H1 (cell line): ENCODE results near the gene HTATSF1. TPM values are rescaled to one million over a fixed set of nuclear protein-coding genes. Genes with fewer than 3 reads are reported as not detected.

Experiments used
- CTCF ChIA-PET: fragments of 300-600 bp; sonication (Branson Sonifier 250); formaldehyde crosslinking; loops from one replicate; lab custom pipeline; 2021; ENCODE audit not compliant: partially characterized antibody; lab: Charles Lee
- POLR2A ChIA-PET: fragments of 300-600 bp; sonication (Branson Sonifier 250); formaldehyde crosslinking; loops from one replicate; lab custom pipeline; 2021; ENCODE audit warnings: inconsistent platforms; ENCODE audit not compliant: partially characterized antibody; lab: Charles Lee
- DNase-seq, 2 experiments: peaks; one replicate each; pipeline versions ENCODE4 v3.0.0 to v3.0.0-alpha.2; 2010 to 2022; ENCODE audit warnings: low spot score in 2 of 2, low read depth in 1 of 2, mixed read lengths in 1 of 2
- FAIRE-seq: peaks from 2 replicates; lab custom pipeline; 2011; peaks lifted over from hg19 to GRCh38; lab: Jason Lieb, UNC
- H2AFZ ChIP-seq: 2 replicates; pipeline ENCODE4 v1.8.1; 2012; ENCODE audit warnings: low read length, inconsistent platforms
- H2AK5ac ChIP-seq: 2 replicates; pipeline ENCODE4 v1.6.1; 2013; ENCODE audit warnings: low read depth, low read length
- H2BK120ac ChIP-seq: replicated peaks from 2 replicates; pipeline ENCODE3; 2013; ENCODE audit warnings: low read depth, low read length, inconsistent platforms
- H2BK12ac ChIP-seq: 2 replicates; pipeline ENCODE4 v1.6.1; 2013; ENCODE audit warnings: low read depth, low read length
- H2BK15ac ChIP-seq: 2 replicates; pipeline ENCODE4 v1.6.1; 2013; ENCODE audit warnings: low read length
- H2BK20ac ChIP-seq: 2 replicates; pipeline ENCODE4 v1.6.1; 2013; ENCODE audit warnings: low read length
- H2BK5ac ChIP-seq: 2 replicates; pipeline ENCODE4 v1.6.1; 2013; ENCODE audit warnings: low read depth, low read length
- H3K14ac ChIP-seq: 2 replicates; pipeline ENCODE4 v1.6.1; 2013; ENCODE audit warnings: inconsistent platforms; ENCODE audit not compliant: insufficient read length
- H3K18ac ChIP-seq: 2 replicates; pipeline ENCODE4 v1.6.1; 2013; ENCODE audit warnings: low read length; ENCODE audit errors: extremely low read depth
- H3K23ac ChIP-seq: 2 replicates; pipeline ENCODE4 v1.6.1; 2013; ENCODE audit warnings: inconsistent platforms; ENCODE audit not compliant: insufficient read length
- H3K23me2 ChIP-seq: 2 replicates; pipeline ENCODE4 v1.6.1; 2013; ENCODE audit warnings: low read depth, low read length
- H3K27ac ChIP-seq: 2 replicates; pipeline ENCODE4 v1.6.1; 2011; ENCODE audit warnings: low read depth, low read length, inconsistent platforms
- H3K27me3 ChIP-seq, 4 experiments: replicated peaks in 1 of 4; 1 replicate in 1 of 4; 2 replicates in 3 of 4; pipeline versions ENCODE4 v1.6.1 to v1.8.1; 2011 to 2013; ENCODE audit warnings: low read length in 3 of 4, mild to moderate bottlenecking in 3 of 4, inconsistent platforms in 2 of 4, mixed read lengths in 2 of 4, moderate library complexity in 1 of 4; ENCODE audit not compliant: control insufficient read depth in 3 of 4, insufficient read depth in 3 of 4; ENCODE audit errors: extremely low read depth in 1 of 4
- H3K36me3 ChIP-seq, 4 experiments: 2 replicates each; pipeline versions ENCODE4 v1.6.1 to v1.8.1; 2011 to 2013; ENCODE audit warnings: mild to moderate bottlenecking in 4 of 4, low read length in 3 of 4, moderate library complexity in 2 of 4, control low read depth in 1 of 4, inconsistent platforms in 1 of 4; ENCODE audit not compliant: insufficient read depth in 4 of 4, control insufficient read depth in 2 of 4
- H3K4ac ChIP-seq: replicated peaks from 2 replicates; pipeline ENCODE3; 2013; ENCODE audit warnings: low read length, low read depth, mixed read lengths, inconsistent platforms; ENCODE audit not compliant: insufficient read length
- H3K4me1 ChIP-seq, 4 experiments: replicated peaks in 1 of 4; 1 replicate in 1 of 4; 2 replicates in 3 of 4; pipeline versions ENCODE4 v1.6.1 to v1.8.1; 2011 to 2013; ENCODE audit warnings: low read length in 3 of 4, inconsistent platforms in 2 of 4, mixed read lengths in 1 of 4; ENCODE audit not compliant: insufficient read depth in 4 of 4, control insufficient read depth in 3 of 4
- H3K4me2 ChIP-seq, 2 experiments: 2 replicates each; pipeline versions ENCODE4 v1.6.1 to v1.8.1; 2011 to 2013; ENCODE audit warnings: low read depth in 2 of 2, low read length in 2 of 2, control low read depth in 1 of 2, inconsistent platforms in 1 of 2, mild to moderate bottlenecking in 1 of 2; ENCODE audit not compliant: insufficient read depth in 1 of 2
- H3K4me3 ChIP-seq, 4 experiments: fragments of 200-600, 300-600 bp in 1 of 4; sonication (generic), shearing (Covaris generic), sonication (Bioruptor Twin) in 1 of 4; 2 replicates each; pipeline versions ENCODE4 v1.5.1 to v1.8.1; 2011 to 2016; ENCODE audit warnings: low read length in 4 of 4, low read depth in 3 of 4, control low read depth in 2 of 4, inconsistent platforms in 2 of 4, mild to moderate bottlenecking in 2 of 4, mixed read lengths in 1 of 4, moderate library complexity in 1 of 4; ENCODE audit not compliant: insufficient read depth in 2 of 4; ENCODE audit errors: extremely low read depth in 1 of 4
- H3K56ac ChIP-seq: replicated peaks from 2 replicates; pipeline ENCODE3; 2013; ENCODE audit warnings: low read depth, mild to moderate bottlenecking, mixed read lengths, low read length, inconsistent platforms; ENCODE audit not compliant: insufficient read length
- H3K79me1 ChIP-seq: 2 replicates; pipeline ENCODE4 v1.6.1; 2013; ENCODE audit warnings: low read depth, low read length, control low read depth
- H3K79me2 ChIP-seq, 2 experiments: 2 replicates each; pipeline versions ENCODE4 v1.6.1 to v1.8.1; 2012 to 2013; ENCODE audit warnings: low read length in 2 of 2, mild to moderate bottlenecking in 2 of 2, inconsistent platforms in 1 of 2; ENCODE audit not compliant: insufficient read depth in 2 of 2, control insufficient read depth in 1 of 2
- H3K9ac ChIP-seq, 4 experiments: replicated peaks in 1 of 4; 1 replicate in 1 of 4; 2 replicates in 3 of 4; pipeline versions ENCODE4 v1.6.1 to v1.8.1; 2011 to 2013; ENCODE audit warnings: low read depth in 3 of 4, low read length in 3 of 4, control low read depth in 2 of 4, mild to moderate bottlenecking in 2 of 4, moderate library complexity in 2 of 4, inconsistent platforms in 1 of 4; ENCODE audit errors: extremely low read depth in 1 of 4
- H3K9me3 ChIP-seq, 2 experiments: 2 replicates each; pipeline versions ENCODE4 v1.6.1 to v1.8.1; 2012 to 2013; ENCODE audit warnings: mild to moderate bottlenecking in 2 of 2, moderate library complexity in 2 of 2, control low read depth in 1 of 2, inconsistent platforms in 1 of 2, low read depth in 1 of 2, low read length in 1 of 2, mixed read lengths in 1 of 2; ENCODE audit not compliant: insufficient read depth in 2 of 2
- H4K20me1 ChIP-seq, 2 experiments: replicated peaks in 1 of 2; 2 replicates each; pipeline versions ENCODE3 to v1.8.1; 2011 to 2013; ENCODE audit warnings: inconsistent platforms in 2 of 2, low read length in 2 of 2, mild to moderate bottlenecking in 1 of 2; ENCODE audit not compliant: insufficient read depth in 2 of 2, control insufficient read depth in 1 of 2
- H4K5ac ChIP-seq: 2 replicates; pipeline ENCODE4 v1.6.1; 2013; ENCODE audit warnings: low read length, low read depth, mixed read lengths, inconsistent platforms; ENCODE audit not compliant: insufficient read length
- H4K8ac ChIP-seq: 2 replicates; pipeline ENCODE4 v1.8.0; 2013; ENCODE audit warnings: mild to moderate bottlenecking, moderate library complexity, low read length, inconsistent platforms; ENCODE audit not compliant: insufficient read depth; ENCODE audit errors: extremely low read depth
- H4K91ac ChIP-seq: replicated peaks from 2 replicates; pipeline ENCODE3; 2013; ENCODE audit warnings: low read length, mixed read lengths, inconsistent platforms; ENCODE audit not compliant: insufficient read length
- ATF3 ChIP-seq: IDR thresholded peaks from 2 replicates; pipeline ENCODE4 v1.6.1; 2011; ENCODE audit warnings: low read depth, mild to moderate bottlenecking, low read length; ENCODE audit not compliant: insufficient read depth
- BCL11A ChIP-seq, 2 experiments: IDR thresholded peaks; one replicate each; pipeline ENCODE4 v1.6.1; 2011; ENCODE audit warnings: low read depth in 2 of 2, low read length in 2 of 2, mild to moderate bottlenecking in 2 of 2
- E2F6 ChIP-seq: IDR thresholded peaks from 2 replicates; pipeline ENCODE4 v1.6.1; 2012; ENCODE audit warnings: inconsistent platforms
- FOSL1 ChIP-seq: IDR thresholded peaks from 2 replicates; pipeline ENCODE4 v1.6.1; 2011; ENCODE audit warnings: mild to moderate bottlenecking, low read depth, low read length, moderate library complexity; ENCODE audit not compliant: insufficient read depth
- KDM5A ChIP-seq: fragments of 200-600 bp; IDR thresholded peaks from 2 replicates; pipeline ENCODE4 v1.7.1; 2012; ENCODE audit warnings: mild to moderate bottlenecking, low read length, inconsistent platforms, mixed read lengths
- PHF8 ChIP-seq: fragments of 200-600 bp; sonication (generic); conservative IDR thresholded peaks from 2 replicates; pipeline ENCODE4 v1.7.1; 2012; ENCODE audit warnings: low read depth, mild to moderate bottlenecking, inconsistent platforms, low read length, moderate library complexity
- RAD21 ChIP-seq, 2 experiments: IDR thresholded peaks in 1 of 2; conservative IDR thresholded peaks in 1 of 2; 2 replicates each; pipeline ENCODE4 v1.6.1; 2011; ENCODE audit warnings: low read depth in 2 of 2, low read length in 2 of 2, improper control_type of control experiment in 1 of 2, inconsistent platforms in 1 of 2, mild to moderate bottlenecking in 1 of 2, moderate library complexity in 1 of 2
- RXRA ChIP-seq: IDR thresholded peaks from 2 replicates; pipeline ENCODE4 v1.6.1; 2011; ENCODE audit warnings: low read depth, mild to moderate bottlenecking, low read length, moderate library complexity; ENCODE audit not compliant: insufficient read depth
- SP2 ChIP-seq: IDR thresholded peaks from 2 replicates; pipeline ENCODE4 v1.6.1; 2012; ENCODE audit warnings: mild to moderate bottlenecking, low read length, inconsistent platforms
- TBP ChIP-seq: IDR thresholded peaks from 2 replicates; pipeline ENCODE4 v1.6.1; 2011; ENCODE audit warnings: low read depth, low read length, improper control_type of control experiment
- TCF12 ChIP-seq: IDR thresholded peaks from 2 replicates; pipeline ENCODE4 v1.6.1; 2011; ENCODE audit warnings: low read depth, mild to moderate bottlenecking, low read length
- TEAD4 ChIP-seq: IDR thresholded peaks from 2 replicates; pipeline ENCODE4 v1.6.1; 2012; ENCODE audit warnings: low read depth, low read length, inconsistent platforms, mixed read lengths
- YY1 ChIP-seq: IDR thresholded peaks from 2 replicates; pipeline ENCODE4 v1.6.1; 2011; ENCODE audit warnings: low read depth, mild to moderate bottlenecking, low read length
- WGBS, 2 experiments: shearing (Covaris generic) in 1 of 2; methylation state at CpG; one replicate each; pipeline versions ENCODE4 v1.1.6 to v1.1.7; 2013 to 2015; ENCODE audit warnings: low lambda C conversion rate in 2 of 2, mixed read lengths in 2 of 2, inconsistent platforms in 1 of 2, low coverage in 1 of 2, missing lambda C conversion rate in 1 of 2; ENCODE audit not compliant: insufficient replicate concordance in 2 of 2, insufficient coverage in 1 of 2, insufficient read length in 1 of 2; ENCODE audit errors: extremely low coverage in 1 of 2, missing lambda C conversion rate in 1 of 2; 5-methylcytosine and 5-hydroxymethylcytosine counted together
- polyA plus RNA-seq, 7 experiments: library from polyadenylated mRNA; depleted of rRNA in 3 of 7; stranded (reverse) in 5 of 7; unstranded in 2 of 7; fragments of >200 nt in 5 of 7; fragments of 200-250 nt in 2 of 7; gene quantifications; 1 replicate in 5 of 7; 2 replicates in 1 of 7; 4 replicates in 1 of 7; pipeline versions ENCODE4 v1.2.1 to v1.2.3, GENCODE V29; 2011 to 2013; ENCODE audit warnings: missing spikeins in 2 of 7, mixed read lengths in 2 of 7
- total RNA-seq: library from RNA; stranded (reverse); fragmentation: NEBNext Ultra II Directional; extraction: Animal tissue kit (Norgen Biotek cat#: 25700); gene quantifications from 2 replicates; pipeline ENCODE4 v1.2.1, GENCODE V29; 2021

The HTATSF1 gene
- total and polyA plus RNA-seq, 2 of the 8 experiments (the other 6 are each of a cell fraction or from before 2014, with no cell fraction given), result 1.2 to 49.3 TPM

GRCh38 chrX:136542281-136542680 is 44.9 kb downstream of the HTATSF1 start:
- Histone ChIP-seq H3K27me3 (no peaks in the 10 kb centered on the region), H2BK5ac (no peak overlapping the region), H2BK120ac (no peak overlapping the region), H3K14ac (no peak overlapping the region), H4K8ac (no peak overlapping the region), H3K4me2 (no peak overlapping the region), H3K79me2 (no peaks in the 10 kb centered on the region), H3K23ac (no peak overlapping the region), H3K4ac (no peak overlapping the region), H3K36me3 (no peaks in the 10 kb centered on the region), H2AK5ac (no peak overlapping the region), H3K56ac (no peak overlapping the region), H2BK20ac (no peak overlapping the region), H2AFZ (no peak overlapping the region), H4K91ac (no peak overlapping the region), H3K4me3 (no peak overlapping the region), H3K9ac (no peak overlapping the region), H2BK12ac (no peak overlapping the region), H4K20me1 (no peaks in the 10 kb centered on the region), H3K9me3 (no peaks in the 10 kb centered on the region), H3K27ac (no peak overlapping the region), H3K23me2 (no peaks in the 10 kb centered on the region), H3K18ac (no peak overlapping the region), H4K5ac (no peak overlapping the region), H3K4me1 (no peaks in the 10 kb centered on the region), H3K79me1 (no peaks in the 10 kb centered on the region), H2BK15ac (no peak overlapping the region)
- TF ChIP-seq SP2 (no peak), YY1 (no peak), E2F6 (no peak), TCF12 (no peak), ATF3 (no peak), PHF8 (no peak), RAD21 (IDR thresholded peaks at IDR 0.05 in 1 of 2, conservative IDR thresholded peaks at IDR 0.05 in 1 of 2; ENCODE audit: low read depth in 2 of 2, low read length in 2 of 2) (no peak), RXRA (no peak), TBP (no peak), BCL11A (IDR thresholded peaks at IDR 0.05; ENCODE audit: low read depth in 2 of 2, low read length in 2 of 2) (no peak), KDM5A (no peak), TEAD4 (no peak), FOSL1 (no peak)
- CTCF ChIA-PET, result interaction anchor here (0.7 kb wide), 1 partner anchor 228 kb away, joined by 3 read pairs; no protein-coding TSS in a partner anchor
- POLR2A ChIA-PET, result no interaction called here
- no peak for DNase-seq
- FAIRE-seq, result no peak
- WGBS, 2 experiments, result 74% methylated on average over 7 of the region's 7 CpGs; no CpG with 5 or more reads in 1 of the 2 experiments
